Activated CD4-positive, alpha-beta T cell treated with anti-CD3 and anti-CD28 coated beads, Interleukin-10, Interleukin-2, amounts not matched to agents 100 ng/mL and 50 ng/mL, durations not matched to agents 16 hours and 8 hours (primary cell): ENCODE data around the gene PDC.

ENCODE experiments used
- DNase-seq: peaks from one replicate; pipeline ENCODE4 v3.0.0-alpha.2; 2020

PDC gene

GRCh38 chr1:186461014-186461413 is at the start of gene PDC:
PDC (minus strand) TSS chr1:186461114; CDS start chr1:186449459, 11,655 bp downstream.
- no peak for DNase-seq

- no peak for DNase-seq
These were observed 42.3 kb upstream of the PDC start for GRCh38 chr1:186503190-186503589.

GRCh38 chr1:186502087-186502486 is 41.2 kb upstream of the PDC start:
- no peak for DNase-seq

DNA sequence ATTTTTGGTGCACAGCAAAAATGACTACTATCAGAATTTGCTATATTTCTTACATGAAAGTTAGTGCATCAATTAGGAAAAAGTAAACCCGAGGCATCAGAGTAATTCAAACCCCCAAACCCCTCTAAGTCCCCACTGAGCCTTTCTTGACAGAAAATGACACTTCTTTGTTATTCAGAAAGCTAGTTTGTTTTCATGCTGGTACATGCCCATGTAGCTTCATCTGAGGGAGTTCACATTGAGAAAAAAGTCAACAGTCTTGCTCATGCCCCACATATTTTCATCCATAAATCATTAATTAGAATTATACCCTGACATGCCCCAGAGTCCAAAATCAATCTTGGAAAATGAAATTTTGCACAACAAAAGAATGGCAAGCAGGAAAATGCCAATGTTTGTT is 39.9 kb upstream of the PDC start:
- no peak for DNase-seq

GRCh38 chr1:186499571-186499970 is 38.7 kb upstream of the PDC start:
- DNase-seq = no peak

GRCh38 chr1:186498695-186499389 is 37.9 kb upstream of the PDC start:
- no peak for DNase-seq

- DNase-seq = no peak
These were observed 37.2 kb upstream of the PDC start for GRCh38 chr1:186498071-186498470.

DNA sequence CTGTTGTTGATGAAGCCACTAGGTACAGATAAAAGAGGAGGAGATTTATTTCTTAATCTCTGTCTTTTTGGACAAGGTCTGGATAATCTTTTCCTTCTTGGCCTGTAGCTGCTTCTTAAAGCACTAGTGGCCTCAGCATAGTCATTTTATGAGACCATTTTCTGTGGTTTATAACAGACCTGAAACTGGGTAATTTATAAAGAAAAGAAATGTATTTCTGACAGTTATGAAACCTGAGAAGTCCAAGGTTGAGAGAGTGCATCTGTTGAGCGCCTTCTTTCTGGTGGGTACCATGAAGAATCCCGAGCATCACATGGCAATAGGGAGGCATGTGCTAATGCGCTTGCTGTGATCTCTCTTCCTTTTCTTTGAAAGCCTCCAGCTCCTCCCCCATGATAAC is 36.7 kb upstream of the PDC start:
- no peak for DNase-seq

DNA sequence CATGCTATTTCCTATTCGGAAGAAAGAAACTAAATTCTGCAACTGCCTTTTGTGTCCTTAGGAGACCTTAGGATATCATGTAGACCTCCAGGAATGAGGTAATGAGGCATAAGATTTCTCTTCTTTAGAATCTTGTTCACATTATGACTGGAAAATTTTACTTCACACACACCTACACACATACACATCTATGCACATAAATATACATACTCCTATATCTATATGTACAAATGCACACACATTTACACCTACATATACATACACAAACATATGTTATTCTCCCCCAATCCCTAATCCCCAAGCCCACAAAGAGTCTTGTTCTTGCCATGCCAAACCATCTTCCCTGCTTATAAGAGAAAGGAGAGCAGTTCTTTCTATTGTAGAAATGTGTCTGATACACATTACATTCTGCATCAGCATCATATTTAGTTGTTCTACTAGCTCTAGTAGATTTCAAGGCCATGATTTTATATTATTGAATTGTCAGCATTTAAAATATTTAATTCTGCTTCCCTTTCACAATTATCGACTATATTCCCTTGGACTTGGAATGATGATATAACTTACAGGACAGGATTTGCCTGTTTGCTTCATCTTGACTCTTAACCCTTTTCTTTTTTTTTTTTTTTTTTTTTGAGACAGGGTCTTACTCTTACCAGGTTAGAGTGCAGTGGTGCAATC is 35.4 kb upstream of the PDC start:
- DNase-seq = no peak

GRCh38 chr1:186494832-186495271 is 33.9 kb upstream of the PDC start:
- DNase-seq = peak; percentile 11

DNA sequence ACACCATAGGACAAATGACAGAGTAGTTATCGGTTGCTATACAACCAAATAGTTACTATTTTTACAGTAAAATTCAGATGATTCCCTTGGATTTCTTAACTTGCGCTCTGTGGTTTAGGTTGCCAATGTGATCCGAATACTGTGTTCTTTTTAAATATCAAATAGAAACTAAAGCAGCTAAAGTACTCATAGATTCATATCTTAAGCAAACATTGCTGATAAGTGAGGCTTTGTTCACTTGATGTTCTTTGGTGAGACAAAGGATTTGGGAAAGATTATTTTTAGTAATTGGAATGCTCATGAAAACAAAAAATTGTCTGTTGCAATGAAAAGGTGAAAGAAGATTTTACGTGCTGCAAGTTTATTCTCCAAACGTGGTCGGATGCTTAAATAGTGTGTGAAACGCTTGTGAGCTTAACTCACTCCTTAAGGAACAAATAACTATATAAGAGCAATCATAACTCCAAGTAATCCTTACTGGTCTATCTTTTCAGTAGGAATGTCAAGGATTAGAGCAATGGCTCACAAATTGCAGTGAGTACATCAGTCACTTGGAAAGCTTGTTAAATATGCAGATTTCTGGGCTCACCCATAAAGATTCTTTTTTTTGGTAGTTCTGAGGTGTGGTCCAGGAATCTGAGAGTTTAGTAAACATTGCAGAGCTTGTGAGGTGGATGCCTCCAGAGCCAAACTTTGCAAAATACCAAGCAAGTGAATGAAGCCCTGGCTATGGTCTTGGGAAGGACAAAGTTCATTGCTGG is 31.8 kb upstream of the PDC start:
- DNase-seq = no peak

GRCh38 chr1:186491336-186491735 is 30.4 kb upstream of the PDC start:
- DNase-seq = no peak

DNA sequence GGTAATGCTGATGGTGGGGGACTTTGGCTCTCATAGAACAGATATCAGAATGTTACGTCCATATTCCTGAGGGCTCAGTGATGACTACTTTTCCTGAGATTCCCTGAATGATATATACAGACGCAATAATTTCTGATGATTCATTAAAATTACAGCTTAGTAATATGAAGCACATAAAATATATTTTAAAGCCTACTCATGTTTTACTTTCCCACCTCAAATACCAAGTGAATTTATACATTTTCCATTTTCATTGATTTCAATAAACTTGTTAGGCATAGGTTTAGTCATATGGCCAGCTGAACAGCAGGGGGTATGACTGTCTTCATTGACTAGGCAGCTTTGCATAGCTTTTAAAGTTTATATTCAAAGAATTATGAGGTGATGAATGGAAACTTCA is 26.2 kb upstream of the PDC start:
- DNase-seq = no peak

GRCh38 chr1:186486061-186486460 is 25.1 kb upstream of the PDC start:
- no peak for DNase-seq

- no peak for DNase-seq
These were observed 22.6 kb upstream of the PDC start for GRCh38 chr1:186483561-186483960.

DNA sequence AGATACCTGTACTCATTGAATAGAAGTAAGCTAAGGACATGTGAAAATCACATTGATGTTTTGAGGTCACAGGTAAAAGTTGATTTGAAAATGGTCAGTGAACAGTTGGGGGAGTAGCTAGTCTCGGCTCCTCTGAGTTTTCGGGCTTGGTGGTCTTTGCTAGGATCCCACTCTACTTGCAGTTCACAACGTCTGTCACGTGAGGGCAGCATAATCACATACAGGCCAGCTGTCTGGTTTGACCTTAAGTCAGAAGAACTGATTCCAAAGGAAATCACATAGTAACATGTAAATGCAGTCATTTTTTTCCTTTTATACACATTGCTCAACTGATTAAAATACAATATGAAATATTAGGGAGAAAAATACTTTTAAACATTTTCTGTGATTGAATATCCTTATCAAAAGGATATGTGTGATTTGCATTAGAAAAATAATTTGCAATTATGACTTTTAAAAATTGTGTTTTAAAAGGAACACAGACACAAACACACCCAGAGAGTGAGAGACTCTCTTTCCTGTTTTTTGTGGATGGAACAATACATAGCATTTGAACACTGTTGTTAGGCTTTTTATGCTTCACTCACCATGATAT is 21.8 kb upstream of the PDC start:
- DNase-seq = peak; percentile 56

DNA sequence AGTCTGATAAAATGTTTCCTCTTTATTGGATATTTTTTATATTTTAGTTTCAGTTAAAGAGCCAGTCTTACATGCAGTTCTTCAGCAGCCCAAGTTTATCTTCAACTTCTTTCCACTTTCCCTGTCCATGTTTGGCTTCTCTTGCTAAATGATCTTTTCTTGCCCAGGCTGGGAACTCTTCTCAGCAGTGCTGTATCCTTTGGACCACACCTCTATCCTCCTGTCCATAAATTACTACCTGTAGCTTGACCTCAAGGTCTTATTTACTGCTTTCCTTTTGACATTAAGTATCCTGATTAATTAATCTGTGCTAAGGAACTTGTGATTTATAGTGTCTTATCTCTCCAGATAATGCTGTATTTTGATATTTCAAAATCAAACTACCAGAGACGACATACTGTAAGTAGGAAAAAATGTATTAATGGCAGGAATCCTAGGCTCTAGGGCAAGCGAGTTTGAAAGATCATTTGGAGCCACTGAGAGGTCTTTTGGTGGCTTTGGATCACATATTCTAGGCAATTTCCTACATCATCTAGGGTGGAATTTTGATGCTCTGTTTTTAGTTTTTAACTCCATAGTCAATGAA is 20.5 kb upstream of the PDC start:
- DNase-seq = no peak

DNA sequence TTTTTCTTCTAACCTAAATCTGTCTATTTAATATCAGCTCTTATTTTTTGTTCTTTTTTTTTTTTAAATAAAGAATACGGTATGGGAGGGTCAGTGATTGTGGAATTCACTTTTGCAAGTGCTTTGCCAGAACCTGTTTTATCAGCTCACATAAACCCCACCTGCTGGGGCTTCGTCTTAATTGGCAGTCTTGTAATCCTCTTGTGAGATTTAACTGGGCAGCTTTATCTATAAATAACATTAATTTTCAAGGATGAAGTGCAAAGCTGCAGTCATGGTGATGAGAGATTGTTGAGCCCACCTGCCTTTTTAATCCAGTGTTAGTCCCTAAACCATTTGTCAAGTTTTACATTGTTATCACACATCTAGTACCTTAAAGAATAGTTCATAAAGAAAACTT is 18.2 kb upstream of the PDC start:
- no peak for DNase-seq

- no peak for DNase-seq
These were observed 15.5 kb upstream of the PDC start for GRCh38 chr1:186476264-186477040.

DNA sequence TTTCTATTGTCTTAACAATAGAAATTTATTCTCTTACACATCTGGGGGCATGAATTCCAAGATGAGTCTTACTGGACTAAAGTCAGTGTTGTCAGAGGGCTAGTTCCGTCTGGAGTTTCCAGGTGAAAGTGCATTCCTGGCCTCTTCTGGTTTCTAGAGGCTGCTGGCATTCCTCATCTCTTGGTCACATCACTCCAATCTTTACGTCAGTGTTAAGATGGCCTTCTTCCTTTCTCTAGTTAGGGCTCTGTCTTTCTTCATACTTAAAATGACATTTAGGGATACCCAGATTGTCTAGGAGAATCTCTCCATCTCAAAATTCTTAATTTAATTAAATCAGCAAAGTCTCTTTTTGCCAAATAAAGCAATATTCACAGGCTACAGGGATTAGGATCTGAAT is 13.3 kb upstream of the PDC start:
- no peak for DNase-seq

- DNase-seq = no peak
These were observed 12.1 kb upstream of the PDC start for GRCh38 chr1:186473047-186473446.

- no peak for DNase-seq
These were observed 5.0 kb upstream of the PDC start for GRCh38 chr1:186465946-186466345.
